HG03575 (cell line): ENCODE measurements around the gene SOWAHC.
"Not testable (repeated sequence)": the region's sequence is repeated elsewhere in the genome, so short reads cannot be mapped to it uniquely, and the experiment has no call there.

Source experiments
- ATAC-seq: cut with Tn5 transposase; IDR thresholded peaks from one replicate; pipeline ENCODE4 v1.9.1; 2021; ENCODE audit not compliant: unreplicated experiment, insufficient number of reproducible peaks, low FRiP score; ENCODE audit errors: extremely low read depth

The SOWAHC gene

GRCh38 chr2:109613081-109613921, 863 bp upstream of the SOWAHC start:
- no peak for ATAC-seq

DNA sequence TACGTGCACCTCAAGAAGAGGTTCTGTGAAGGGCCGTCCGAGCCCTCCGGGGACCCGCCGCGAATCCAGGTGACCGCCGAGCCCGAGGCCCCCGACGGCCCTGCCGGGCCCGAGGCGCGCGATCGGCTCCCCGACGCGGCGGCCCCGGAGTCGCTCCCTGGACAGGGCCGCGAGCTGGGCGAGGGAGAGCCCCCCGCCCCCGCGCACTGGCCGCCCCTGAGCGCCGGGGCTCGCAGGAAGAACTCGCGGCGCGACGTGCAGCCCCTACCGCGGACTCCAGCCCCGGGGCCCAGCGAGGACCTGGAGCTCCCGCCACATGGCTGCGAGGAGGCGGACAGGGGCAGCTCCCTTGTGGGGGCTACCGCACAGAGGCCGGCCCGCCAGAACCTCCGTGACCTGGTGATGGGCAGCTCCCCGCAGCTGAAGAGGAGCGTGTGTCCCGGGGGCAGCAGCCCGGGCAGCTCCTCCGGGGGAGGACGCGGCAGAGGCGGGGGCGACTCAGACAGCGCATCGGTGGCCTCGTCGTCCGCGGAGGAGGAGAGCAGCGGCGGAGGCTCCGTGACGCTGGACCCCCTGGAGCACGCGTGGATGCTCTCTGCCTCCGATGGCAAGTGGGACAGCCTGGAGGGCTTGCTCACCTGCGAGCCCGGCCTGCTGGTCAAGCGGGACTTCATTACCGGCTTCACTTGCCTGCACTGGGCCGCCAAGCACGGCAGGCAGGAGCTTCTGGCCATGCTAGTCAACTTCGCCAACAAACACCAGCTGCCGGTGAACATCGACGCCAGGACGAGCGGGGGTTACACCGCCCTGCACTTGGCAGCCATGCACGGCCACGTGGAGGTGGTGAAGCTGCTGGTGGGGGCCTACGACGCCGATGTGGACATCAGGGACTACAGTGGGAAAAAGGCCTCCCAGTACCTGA, 812 bp downstream of the SOWAHC start:
- ATAC-seq, result no peak

DNA sequence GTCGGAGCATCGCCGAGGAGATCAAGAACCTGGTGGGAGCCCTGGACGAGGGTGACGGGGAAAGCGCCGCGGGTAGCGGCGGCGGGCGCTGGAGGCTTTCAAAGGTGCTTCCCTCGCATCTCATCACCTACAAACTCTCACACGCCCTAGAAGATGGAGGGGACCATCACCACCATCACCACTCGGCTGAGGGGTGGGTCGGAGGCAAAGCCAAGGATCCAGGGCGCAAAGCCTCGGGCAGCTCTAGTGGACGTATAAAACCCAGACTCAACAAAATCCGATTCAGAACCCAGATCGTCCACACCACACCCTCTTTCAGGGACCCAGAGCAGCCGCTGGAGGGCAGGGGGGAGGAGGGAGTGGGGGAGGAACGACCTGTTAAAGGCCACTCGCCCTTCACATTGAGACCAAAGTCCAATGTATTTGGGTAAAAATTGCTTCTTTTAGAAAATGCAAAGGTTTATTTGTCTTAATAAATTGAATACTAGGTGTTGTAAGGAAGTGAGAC, 1.5 kb downstream of the SOWAHC start:
- no peak for ATAC-seq

- ATAC-seq, result no peak
Measured at GRCh38 chr2:109616184-109616583, 2.0 kb downstream of the SOWAHC start.

GRCh38 chr2:109619032-109619615, 5.0 kb downstream of the SOWAHC start:
- ATAC-seq, result no peak

DNA sequence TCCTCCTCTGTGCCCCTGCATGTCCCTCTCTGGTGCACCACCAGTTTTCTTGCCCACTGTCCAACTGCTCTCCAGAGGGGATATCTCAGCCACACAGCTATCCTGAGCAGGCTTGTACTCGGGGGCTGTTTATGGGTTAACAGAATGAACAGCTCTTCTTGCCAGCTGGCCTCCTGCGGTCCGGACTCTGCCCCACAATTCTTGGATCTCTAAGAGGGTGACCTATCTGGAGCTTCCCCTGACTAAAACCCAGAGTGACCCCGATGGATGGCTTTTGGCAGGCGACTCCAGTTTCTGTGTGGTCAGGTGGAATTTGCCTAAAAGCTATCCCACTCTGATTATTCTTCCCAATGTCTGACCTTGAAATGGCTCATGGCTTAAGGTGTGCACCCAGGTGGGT, 9.1 kb downstream of the SOWAHC start:
- ATAC-seq, result no peak

GRCh38 chr2:109623923-109624322, 9.8 kb downstream of the SOWAHC start:
- ATAC-seq, result no peak

GRCh38 chr2:109624339-109624738, 10.2 kb downstream of the SOWAHC start:
- no peak for ATAC-seq

DNA sequence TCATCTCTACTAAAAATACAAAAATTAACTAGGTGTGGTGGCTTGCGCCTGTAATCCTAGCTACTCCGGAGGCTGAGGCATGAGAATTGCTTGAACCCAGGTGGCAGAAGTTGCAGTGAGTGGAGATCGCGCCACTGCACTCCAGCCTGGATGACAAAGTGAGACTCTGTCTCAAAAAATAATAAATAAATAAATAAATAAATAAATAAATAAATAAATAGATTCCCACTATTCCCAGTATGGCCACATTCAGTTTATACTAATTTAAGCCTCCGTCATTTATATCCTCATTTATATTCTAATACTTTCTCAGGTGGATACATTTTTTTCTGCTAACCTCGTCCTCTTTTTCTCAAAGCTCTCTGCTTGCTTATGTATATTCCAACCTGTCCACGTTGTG, 14.2 kb downstream of the SOWAHC start:
- not testable (repeated sequence) for ATAC-seq

DNA sequence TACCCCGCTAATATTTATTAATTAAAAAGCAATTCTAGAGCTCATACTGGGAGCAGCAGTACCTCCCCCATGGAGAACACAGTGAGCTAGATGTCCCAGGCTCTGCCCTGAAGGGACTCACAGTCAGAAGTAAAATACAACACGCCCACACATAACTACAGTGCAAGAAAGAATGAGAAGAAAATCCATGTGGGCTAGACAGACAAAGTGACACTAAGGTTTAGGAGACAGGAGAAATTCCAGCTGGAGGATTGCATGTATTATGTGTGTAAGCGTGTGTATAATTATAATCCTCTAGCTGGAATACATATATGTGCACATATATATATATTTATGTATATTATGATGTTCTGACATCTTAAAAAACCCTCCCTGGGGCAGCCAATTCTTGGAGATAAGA, 15.7 kb downstream of the SOWAHC start:
- no peak for ATAC-seq

- no peak for ATAC-seq
Measured at GRCh38 chr2:109630441-109631430, 16.6 kb downstream of the SOWAHC start.

GRCh38 chr2:109631741-109632140, 17.6 kb downstream of the SOWAHC start:
- ATAC-seq, result no peak

DNA sequence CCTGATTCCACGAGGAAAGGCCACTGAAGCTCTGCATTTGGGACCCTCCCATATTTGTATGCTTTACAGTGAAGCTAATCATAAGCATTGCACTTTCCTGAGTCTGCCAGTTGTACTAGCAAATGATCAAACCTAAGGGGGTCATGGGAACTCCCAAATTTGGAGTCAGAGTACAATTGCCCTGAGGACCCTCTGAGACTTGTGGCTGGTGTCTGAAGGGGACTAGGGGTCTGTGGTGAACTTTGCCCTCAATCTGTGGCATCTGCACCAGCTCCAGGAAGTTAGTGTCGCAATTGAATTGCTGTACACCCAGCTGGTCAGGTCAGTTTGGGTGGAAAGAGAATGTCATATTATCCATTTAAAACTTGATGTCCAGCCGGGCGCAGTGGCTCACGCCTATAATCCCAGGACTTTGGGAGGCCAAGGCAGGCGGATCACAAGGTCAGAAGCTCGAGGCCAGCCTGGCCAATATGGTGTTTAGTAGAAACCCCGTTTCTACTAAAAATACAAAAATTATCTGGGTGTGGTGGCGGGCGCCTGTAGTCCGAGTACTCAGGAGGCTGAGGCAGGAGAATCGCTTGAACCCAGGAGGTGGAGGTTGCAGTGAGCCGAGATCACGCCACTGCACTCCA, 18.1 kb downstream of the SOWAHC start:
- ATAC-seq, result no peak

DNA sequence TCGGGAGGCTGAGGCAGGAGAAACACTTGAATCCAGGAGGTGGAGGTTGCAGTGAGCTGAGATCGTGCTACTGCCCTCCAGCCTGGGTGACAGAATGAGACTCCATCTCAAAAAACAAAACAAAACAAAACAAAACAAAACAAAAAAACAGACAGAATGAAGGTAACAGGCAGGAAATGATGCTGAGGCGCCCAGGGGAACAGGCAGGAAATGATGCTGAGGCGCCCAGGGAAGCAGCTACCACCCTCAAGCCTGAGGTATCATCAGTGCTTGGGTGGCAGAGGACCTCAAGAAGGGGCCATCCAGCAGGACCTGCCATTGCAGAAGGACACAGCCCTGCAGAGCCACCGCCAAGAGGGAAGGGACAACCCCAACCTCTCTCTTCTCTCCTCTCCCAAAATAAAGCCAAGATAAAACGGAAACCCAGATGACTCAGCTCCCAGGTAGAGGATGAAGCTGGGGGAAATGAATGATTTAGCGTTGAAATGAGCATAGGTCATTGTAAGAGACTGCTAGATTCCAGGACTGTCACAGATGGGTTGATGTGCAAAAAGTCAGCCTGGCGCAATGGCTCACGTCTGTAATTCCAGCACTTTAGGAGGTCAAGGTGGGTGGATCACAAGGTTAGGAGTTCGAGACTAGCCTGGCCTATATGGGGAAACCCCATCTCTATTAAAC, 19.3 kb downstream of the SOWAHC start:
- ATAC-seq, result no peak

DNA sequence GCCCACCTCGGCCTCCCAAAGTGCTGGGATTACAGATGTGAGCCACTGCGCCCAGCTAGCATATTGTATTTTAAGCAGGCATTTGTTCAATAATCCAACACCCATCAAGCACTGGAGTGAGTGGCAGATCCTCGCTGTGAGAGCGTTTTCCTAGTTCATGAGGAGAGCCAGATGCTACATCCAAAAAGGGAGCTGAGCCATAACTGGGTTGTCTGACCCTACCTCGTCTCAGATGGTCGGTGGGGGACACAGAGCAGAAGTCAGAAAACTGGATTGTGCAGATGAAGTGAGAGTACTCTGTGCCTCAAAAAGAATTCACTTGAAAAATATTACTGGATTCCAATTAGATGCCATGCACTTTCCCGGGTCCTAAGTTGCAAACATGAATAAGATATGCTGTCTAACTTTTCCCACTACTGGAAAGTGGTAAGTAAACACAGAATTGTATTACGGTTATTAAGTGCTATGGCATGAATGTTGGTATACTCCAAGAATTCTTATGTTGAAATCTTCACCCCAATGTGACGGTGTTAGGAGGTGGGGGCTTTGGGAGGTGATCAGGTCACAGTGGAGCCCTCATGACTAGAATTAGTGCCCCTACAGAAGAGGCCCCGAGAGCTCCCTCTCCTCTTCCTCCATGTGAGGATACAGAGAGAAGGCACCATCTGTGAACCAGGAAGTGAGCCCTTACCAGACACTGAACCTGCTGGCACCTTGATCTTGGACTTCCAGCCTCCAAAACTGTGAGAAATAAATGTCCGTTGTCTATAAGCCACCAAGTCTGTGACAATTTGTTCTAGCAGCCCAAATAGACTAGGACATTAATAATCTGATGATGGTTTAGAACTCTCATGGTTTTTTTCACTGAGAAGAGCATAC, 21.5 kb downstream of the SOWAHC start:
- ATAC-seq, result no peak

DNA sequence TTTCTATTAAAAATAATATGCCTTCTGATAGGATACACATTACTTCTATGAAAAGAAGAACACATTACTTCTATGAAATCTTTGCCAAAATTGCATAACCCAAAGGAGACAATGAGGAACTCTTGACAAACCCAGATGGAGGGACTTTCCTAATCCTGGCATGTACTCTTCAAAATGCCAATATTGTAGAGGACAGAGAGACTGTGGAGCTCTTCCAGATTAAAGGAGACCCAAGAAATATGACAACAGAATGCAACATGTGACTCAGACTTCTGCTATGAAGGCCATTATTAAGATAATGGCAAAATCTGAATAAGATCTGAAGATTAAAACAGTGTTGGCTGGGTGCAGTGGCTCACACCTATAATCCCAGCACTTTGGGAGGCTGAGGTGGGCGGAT, 22.2 kb downstream of the SOWAHC start:
- ATAC-seq, result no peak
